Measurements from ENCODE around the gene BBX.
"Not testable (repeated sequence)": the region's sequence is repeated elsewhere in the genome, so short reads cannot be mapped to it uniquely, and the experiment has no call there.

DNA sequence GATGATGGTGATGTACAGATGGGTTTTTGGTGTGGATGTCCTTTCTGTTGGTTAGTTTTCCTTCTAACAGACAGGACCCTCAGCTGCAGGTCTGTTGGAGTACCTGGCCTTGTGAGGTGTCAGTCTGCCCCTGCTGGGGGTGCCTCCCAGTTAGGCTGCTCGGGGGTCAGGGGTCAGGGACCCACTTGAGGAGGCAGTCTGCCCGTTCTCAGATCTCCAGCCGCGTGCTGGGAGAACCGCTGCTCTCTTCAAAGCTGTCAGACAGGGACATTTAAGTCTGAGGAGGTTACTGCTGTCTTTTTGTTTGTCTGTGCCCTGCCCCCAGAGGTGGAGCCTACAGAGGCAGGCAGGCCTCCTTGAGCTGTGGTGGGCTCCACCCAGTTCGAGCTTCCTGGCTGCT, 174.6 kb downstream of the BBX start:
- TF ChIP-seq, protein P1, sequence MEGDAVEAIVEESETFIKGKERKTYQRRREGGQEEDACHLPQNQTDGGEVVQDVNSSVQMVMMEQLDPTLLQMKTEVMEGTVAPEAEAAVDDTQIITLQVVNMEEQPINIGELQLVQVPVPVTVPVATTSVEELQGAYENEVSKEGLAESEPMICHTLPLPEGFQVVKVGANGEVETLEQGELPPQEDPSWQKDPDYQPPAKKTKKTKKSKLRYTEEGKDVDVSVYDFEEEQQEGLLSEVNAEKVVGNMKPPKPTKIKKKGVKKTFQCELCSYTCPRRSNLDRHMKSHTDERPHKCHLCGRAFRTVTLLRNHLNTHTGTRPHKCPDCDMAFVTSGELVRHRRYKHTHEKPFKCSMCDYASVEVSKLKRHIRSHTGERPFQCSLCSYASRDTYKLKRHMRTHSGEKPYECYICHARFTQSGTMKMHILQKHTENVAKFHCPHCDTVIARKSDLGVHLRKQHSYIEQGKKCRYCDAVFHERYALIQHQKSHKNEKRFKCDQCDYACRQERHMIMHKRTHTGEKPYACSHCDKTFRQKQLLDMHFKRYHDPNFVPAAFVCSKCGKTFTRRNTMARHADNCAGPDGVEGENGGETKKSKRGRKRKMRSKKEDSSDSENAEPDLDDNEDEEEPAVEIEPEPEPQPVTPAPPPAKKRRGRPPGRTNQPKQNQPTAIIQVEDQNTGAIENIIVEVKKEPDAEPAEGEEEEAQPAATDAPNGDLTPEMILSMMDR (IDR thresholded peaks at IDR 0.05): not testable (repeated sequence)
- TF ChIP-seq POLR2A (IDR thresholded peaks at IDR 0.05): not testable (repeated sequence)
